H1 (cell line): Measurements from ENCODE around the gene SH3RF2. TPM values are rescaled to one million over a fixed set of nuclear protein-coding genes. Genes with fewer than 3 reads are reported as not detected.

Source experiments
- CTCF ChIA-PET: fragments of 300-600 bp; sonication (Branson Sonifier 250); formaldehyde crosslinking; loops from one replicate; lab custom pipeline; 2021; ENCODE audit not compliant: partially characterized antibody; lab: Charles Lee
- POLR2A ChIA-PET: fragments of 300-600 bp; sonication (Branson Sonifier 250); formaldehyde crosslinking; loops from one replicate; lab custom pipeline; 2021; ENCODE audit warnings: inconsistent platforms; ENCODE audit not compliant: partially characterized antibody; lab: Charles Lee
- DNase-seq, 2 experiments: peaks; one replicate each; pipeline versions ENCODE4 v3.0.0 to v3.0.0-alpha.2; 2010 to 2022; ENCODE audit warnings: low spot score in 2 of 2, low read depth in 1 of 2, mixed read lengths in 1 of 2
- FAIRE-seq: peaks from 2 replicates; lab custom pipeline; 2011; peaks lifted over from hg19 to GRCh38; lab: Jason Lieb, UNC
- H2AFZ ChIP-seq: 2 replicates; pipeline ENCODE4 v1.8.1; 2012; ENCODE audit warnings: low read length, inconsistent platforms
- H2AK5ac ChIP-seq: 2 replicates; pipeline ENCODE4 v1.6.1; 2013; ENCODE audit warnings: low read depth, low read length
- H2BK120ac ChIP-seq: replicated peaks from 2 replicates; pipeline ENCODE3; 2013; ENCODE audit warnings: low read depth, low read length, inconsistent platforms
- H2BK12ac ChIP-seq: 2 replicates; pipeline ENCODE4 v1.6.1; 2013; ENCODE audit warnings: low read depth, low read length
- H2BK15ac ChIP-seq: 2 replicates; pipeline ENCODE4 v1.6.1; 2013; ENCODE audit warnings: low read length
- H2BK20ac ChIP-seq: 2 replicates; pipeline ENCODE4 v1.6.1; 2013; ENCODE audit warnings: low read length
- H2BK5ac ChIP-seq: 2 replicates; pipeline ENCODE4 v1.6.1; 2013; ENCODE audit warnings: low read depth, low read length
- H3K14ac ChIP-seq: 2 replicates; pipeline ENCODE4 v1.6.1; 2013; ENCODE audit warnings: inconsistent platforms; ENCODE audit not compliant: insufficient read length
- H3K18ac ChIP-seq: 2 replicates; pipeline ENCODE4 v1.6.1; 2013; ENCODE audit warnings: low read length; ENCODE audit errors: extremely low read depth
- H3K23ac ChIP-seq: 2 replicates; pipeline ENCODE4 v1.6.1; 2013; ENCODE audit warnings: inconsistent platforms; ENCODE audit not compliant: insufficient read length
- H3K23me2 ChIP-seq: 2 replicates; pipeline ENCODE4 v1.6.1; 2013; ENCODE audit warnings: low read depth, low read length
- H3K27ac ChIP-seq: 2 replicates; pipeline ENCODE4 v1.6.1; 2011; ENCODE audit warnings: low read depth, low read length, inconsistent platforms
- H3K27me3 ChIP-seq, 4 experiments: replicated peaks in 1 of 4; 1 replicate in 1 of 4; 2 replicates in 3 of 4; pipeline versions ENCODE4 v1.6.1 to v1.8.1; 2011 to 2013; ENCODE audit warnings: low read length in 3 of 4, mild to moderate bottlenecking in 3 of 4, inconsistent platforms in 2 of 4, mixed read lengths in 2 of 4, moderate library complexity in 1 of 4; ENCODE audit not compliant: control insufficient read depth in 3 of 4, insufficient read depth in 3 of 4; ENCODE audit errors: extremely low read depth in 1 of 4
- H3K36me3 ChIP-seq, 4 experiments: 2 replicates each; pipeline versions ENCODE4 v1.6.1 to v1.8.1; 2011 to 2013; ENCODE audit warnings: mild to moderate bottlenecking in 4 of 4, low read length in 3 of 4, moderate library complexity in 2 of 4, control low read depth in 1 of 4, inconsistent platforms in 1 of 4; ENCODE audit not compliant: insufficient read depth in 4 of 4, control insufficient read depth in 2 of 4
- H3K4ac ChIP-seq: replicated peaks from 2 replicates; pipeline ENCODE3; 2013; ENCODE audit warnings: low read length, low read depth, mixed read lengths, inconsistent platforms; ENCODE audit not compliant: insufficient read length
- H3K4me1 ChIP-seq, 4 experiments: replicated peaks in 1 of 4; 1 replicate in 1 of 4; 2 replicates in 3 of 4; pipeline versions ENCODE4 v1.6.1 to v1.8.1; 2011 to 2013; ENCODE audit warnings: low read length in 3 of 4, inconsistent platforms in 2 of 4, mixed read lengths in 1 of 4; ENCODE audit not compliant: insufficient read depth in 4 of 4, control insufficient read depth in 3 of 4
- H3K4me2 ChIP-seq, 2 experiments: 2 replicates each; pipeline versions ENCODE4 v1.6.1 to v1.8.1; 2011 to 2013; ENCODE audit warnings: low read depth in 2 of 2, low read length in 2 of 2, control low read depth in 1 of 2, inconsistent platforms in 1 of 2, mild to moderate bottlenecking in 1 of 2; ENCODE audit not compliant: insufficient read depth in 1 of 2
- H3K4me3 ChIP-seq, 4 experiments: fragments of 200-600, 300-600 bp in 1 of 4; sonication (generic), shearing (Covaris generic), sonication (Bioruptor Twin) in 1 of 4; 2 replicates each; pipeline versions ENCODE4 v1.5.1 to v1.8.1; 2011 to 2016; ENCODE audit warnings: low read length in 4 of 4, low read depth in 3 of 4, control low read depth in 2 of 4, inconsistent platforms in 2 of 4, mild to moderate bottlenecking in 2 of 4, mixed read lengths in 1 of 4, moderate library complexity in 1 of 4; ENCODE audit not compliant: insufficient read depth in 2 of 4; ENCODE audit errors: extremely low read depth in 1 of 4
- H3K56ac ChIP-seq: replicated peaks from 2 replicates; pipeline ENCODE3; 2013; ENCODE audit warnings: low read depth, mild to moderate bottlenecking, mixed read lengths, low read length, inconsistent platforms; ENCODE audit not compliant: insufficient read length
- H3K79me1 ChIP-seq: 2 replicates; pipeline ENCODE4 v1.6.1; 2013; ENCODE audit warnings: low read depth, low read length, control low read depth
- H3K79me2 ChIP-seq, 2 experiments: 2 replicates each; pipeline versions ENCODE4 v1.6.1 to v1.8.1; 2012 to 2013; ENCODE audit warnings: low read length in 2 of 2, mild to moderate bottlenecking in 2 of 2, inconsistent platforms in 1 of 2; ENCODE audit not compliant: insufficient read depth in 2 of 2, control insufficient read depth in 1 of 2
- H3K9ac ChIP-seq, 4 experiments: replicated peaks in 1 of 4; 1 replicate in 1 of 4; 2 replicates in 3 of 4; pipeline versions ENCODE4 v1.6.1 to v1.8.1; 2011 to 2013; ENCODE audit warnings: low read depth in 3 of 4, low read length in 3 of 4, control low read depth in 2 of 4, mild to moderate bottlenecking in 2 of 4, moderate library complexity in 2 of 4, inconsistent platforms in 1 of 4; ENCODE audit errors: extremely low read depth in 1 of 4
- H3K9me3 ChIP-seq, 2 experiments: 2 replicates each; pipeline versions ENCODE4 v1.6.1 to v1.8.1; 2012 to 2013; ENCODE audit warnings: mild to moderate bottlenecking in 2 of 2, moderate library complexity in 2 of 2, control low read depth in 1 of 2, inconsistent platforms in 1 of 2, low read depth in 1 of 2, low read length in 1 of 2, mixed read lengths in 1 of 2; ENCODE audit not compliant: insufficient read depth in 2 of 2
- H4K20me1 ChIP-seq, 2 experiments: replicated peaks in 1 of 2; 2 replicates each; pipeline versions ENCODE3 to v1.8.1; 2011 to 2013; ENCODE audit warnings: inconsistent platforms in 2 of 2, low read length in 2 of 2, mild to moderate bottlenecking in 1 of 2; ENCODE audit not compliant: insufficient read depth in 2 of 2, control insufficient read depth in 1 of 2
- H4K5ac ChIP-seq: 2 replicates; pipeline ENCODE4 v1.6.1; 2013; ENCODE audit warnings: low read length, low read depth, mixed read lengths, inconsistent platforms; ENCODE audit not compliant: insufficient read length
- H4K8ac ChIP-seq: 2 replicates; pipeline ENCODE4 v1.8.0; 2013; ENCODE audit warnings: mild to moderate bottlenecking, moderate library complexity, low read length, inconsistent platforms; ENCODE audit not compliant: insufficient read depth; ENCODE audit errors: extremely low read depth
- H4K91ac ChIP-seq: replicated peaks from 2 replicates; pipeline ENCODE3; 2013; ENCODE audit warnings: low read length, mixed read lengths, inconsistent platforms; ENCODE audit not compliant: insufficient read length
- GTF2F1 ChIP-seq: IDR thresholded peaks from 2 replicates; pipeline ENCODE4 v1.6.1; 2012; ENCODE audit warnings: low read depth, low read length, improper control_type of control experiment, borderline replicate concordance
- JUND ChIP-seq: IDR thresholded peaks from 2 replicates; pipeline ENCODE4 v1.6.1; 2011; ENCODE audit warnings: mild to moderate bottlenecking, improper control_type of control experiment, low read length
- RBBP5 ChIP-seq: IDR thresholded peaks from 2 replicates; pipeline ENCODE4 v1.7.1; 2012; ENCODE audit warnings: low read depth, mild to moderate bottlenecking, inconsistent platforms, low read length, moderate library complexity, borderline replicate concordance
- RXRA ChIP-seq: IDR thresholded peaks from 2 replicates; pipeline ENCODE4 v1.6.1; 2011; ENCODE audit warnings: low read depth, mild to moderate bottlenecking, low read length, moderate library complexity; ENCODE audit not compliant: insufficient read depth
- SP2 ChIP-seq: IDR thresholded peaks from 2 replicates; pipeline ENCODE4 v1.6.1; 2012; ENCODE audit warnings: mild to moderate bottlenecking, low read length, inconsistent platforms
- YY1 ChIP-seq: IDR thresholded peaks from 2 replicates; pipeline ENCODE4 v1.6.1; 2011; ENCODE audit warnings: low read depth, mild to moderate bottlenecking, low read length
- WGBS, 2 experiments: shearing (Covaris generic) in 1 of 2; methylation state at CpG; one replicate each; pipeline versions ENCODE4 v1.1.6 to v1.1.7; 2013 to 2015; ENCODE audit warnings: low lambda C conversion rate in 2 of 2, mixed read lengths in 2 of 2, inconsistent platforms in 1 of 2, low coverage in 1 of 2, missing lambda C conversion rate in 1 of 2; ENCODE audit not compliant: insufficient replicate concordance in 2 of 2, insufficient coverage in 1 of 2, insufficient read length in 1 of 2; ENCODE audit errors: extremely low coverage in 1 of 2, missing lambda C conversion rate in 1 of 2; 5-methylcytosine and 5-hydroxymethylcytosine counted together
- polyA plus RNA-seq, 7 experiments: library from polyadenylated mRNA; depleted of rRNA in 3 of 7; stranded (reverse) in 5 of 7; unstranded in 2 of 7; fragments of >200 nt in 5 of 7; fragments of 200-250 nt in 2 of 7; gene quantifications; 1 replicate in 5 of 7; 2 replicates in 1 of 7; 4 replicates in 1 of 7; pipeline versions ENCODE4 v1.2.1 to v1.2.3, GENCODE V29; 2011 to 2013; ENCODE audit warnings: missing spikeins in 2 of 7, mixed read lengths in 2 of 7
- total RNA-seq: library from RNA; stranded (reverse); fragmentation: NEBNext Ultra II Directional; extraction: Animal tissue kit (Norgen Biotek cat#: 25700); gene quantifications from 2 replicates; pipeline ENCODE4 v1.2.1, GENCODE V29; 2021

Gene SH3RF2
- total and polyA plus RNA-seq, 2 of the 8 experiments (the other 6 are each of a cell fraction or from before 2014, with no cell fraction given): 0.80 to 0.95 TPM

DNA sequence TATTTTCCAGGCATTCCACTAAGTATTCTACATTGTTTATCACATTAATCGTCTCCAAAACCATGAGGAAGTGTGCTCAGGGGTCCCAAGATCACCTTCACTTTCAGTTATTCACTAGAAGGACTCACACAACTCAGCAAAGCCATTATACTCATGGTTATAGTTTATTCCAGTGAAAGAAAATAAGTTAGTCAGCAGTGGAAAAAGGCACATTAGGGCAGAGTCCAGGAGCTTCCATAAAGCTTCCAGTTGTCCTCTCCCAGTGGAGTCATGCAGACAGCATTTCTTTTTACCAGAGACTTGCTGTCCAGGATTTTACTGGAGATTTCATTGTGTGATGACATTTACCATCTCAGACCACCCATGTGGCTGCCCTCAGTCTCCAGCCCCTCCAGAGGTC is 51.5 kb downstream of the SH3RF2 start:
- no peak overlapping the region for H3K4ac ChIP-seq
- no peak overlapping the region for H2BK5ac ChIP-seq

More for the DNA sequence above, 51.5 kb downstream of the SH3RF2 start:
- peaks cover 0 to 1% (median 0%) of the 10 kb centered on the region in 4 experiments; a peak in 1 of 7 replicates for H3K27me3 ChIP-seq
- no peak overlapping the region for H2AK5ac ChIP-seq
- CTCF ChIA-PET: interaction anchor here (0.6 to 2.8 kb wide), 7 partner anchors 8 to 143 kb away, joined by 3 to 12 read pairs (median 4); no protein-coding TSS in a partner anchor
- no peaks in the 10 kb centered on the region for H4K20me1 ChIP-seq
- no peak for DNase-seq
- H3K36me3 ChIP-seq: no peaks in the 10 kb centered on the region
- no peak overlapping the region for H4K8ac ChIP-seq
- H3K9ac ChIP-seq: no peak overlapping the region
- H3K27ac ChIP-seq: no peak overlapping the region
- H3K23me2 ChIP-seq: no peaks in the 10 kb centered on the region
- H4K5ac ChIP-seq: no peak overlapping the region
- H3K4me3 ChIP-seq: no peak overlapping the region
- no peak overlapping the region for H3K56ac ChIP-seq
- no peak overlapping the region for H3K23ac ChIP-seq
- TF ChIP-seq JUND: no peak
- no peak for TF ChIP-seq SP2
- TF ChIP-seq RBBP5: no peak
- no peak for TF ChIP-seq GTF2F1
- no peak for TF ChIP-seq YY1
- no peak for TF ChIP-seq RXRA
- TF ChIP-seq, all 59 proteins: peak for 0
- Histone ChIP-seq H2BK20ac (no peak overlapping the region), H2BK120ac (no peak overlapping the region), H3K14ac (no peak overlapping the region), H2AFZ (no peak overlapping the region), H2BK12ac (no peak overlapping the region), H3K18ac (no peak overlapping the region), H3K9me3 (0 out of 4 replicates have a peak, but pooled peaks cover 0 to under 1% of the 10 kb centered on the region in 2 experiments), H3K4me2 (no peak overlapping the region), H3K79me2 (no peaks in the 10 kb centered on the region), H3K4me1 (no peaks in the 10 kb centered on the region), H3K79me1 (no peaks in the 10 kb centered on the region), H4K91ac (no peak overlapping the region), H2BK15ac (no peak overlapping the region)
- POLR2A ChIA-PET: no interaction called here
- no peak for FAIRE-seq
- 93% methylated on average over 1 of the region's 1 CpG; no CpG with 5 or more reads in 1 of the 2 experiments for WGBS, 2 experiments
